CD4-positive, alpha-beta memory T cell (primary cell): ENCODE measurements around the gene CLECL1. TPM values are rescaled to one million over a fixed set of nuclear protein-coding genes. Genes with fewer than 3 reads are reported as not detected.
A peak's percentile ranks its signal among the peaks of the same experiment; 100 is the strongest.
"Not testable (repeated sequence)": the region's sequence is repeated elsewhere in the genome, so short reads cannot be mapped to it uniquely, and the experiment has no call there.

Experiments
- CTCF ChIA-PET: fragments of 350-600 bp; sonication (Branson Sonifier 250); formaldehyde crosslinking; loops from one replicate; lab custom pipeline; 2021; ENCODE audit warnings: inconsistent platforms; ENCODE audit not compliant: partially characterized antibody; lab: Charles Lee
- POLR2A ChIA-PET: fragments of 350-600 bp; sonication (Branson Sonifier 250); formaldehyde crosslinking; loops from one replicate; lab custom pipeline; 2021; ENCODE audit not compliant: partially characterized antibody; lab: Charles Lee
- DNase-seq, 5 donors: peaks; one replicate each; pipeline versions ENCODE4 v3.0.0 to v3.0.0-alpha.2; 2020 to 2022; ENCODE audit warnings: mixed read lengths in 1 of 5
- H3K27ac ChIP-seq: one replicate; pipeline ENCODE4 v1.7.0; 2013; ENCODE audit warnings: low read depth, low read length
- H3K27me3 ChIP-seq: 2 replicates; pipeline ENCODE4 v1.7.0; 2013; ENCODE audit warnings: mild to moderate bottlenecking, low read length, moderate library complexity; ENCODE audit not compliant: insufficient read depth
- H3K36me3 ChIP-seq: 2 replicates; pipeline ENCODE4 v1.7.0; 2013; ENCODE audit warnings: mild to moderate bottlenecking, low read length, moderate library complexity; ENCODE audit not compliant: insufficient read depth
- H3K4me1 ChIP-seq: 2 replicates; pipeline ENCODE4 v1.7.0; 2013; ENCODE audit warnings: mild to moderate bottlenecking, low read length, moderate library complexity; ENCODE audit not compliant: insufficient read depth
- H3K4me3 ChIP-seq, 2 donors: one replicate each; pipeline ENCODE4 v1.7.0; 2013; ENCODE audit warnings: low read length in 2 of 2, mild to moderate bottlenecking in 1 of 2
- H3K9me3 ChIP-seq, 2 donors: one replicate each; pipeline ENCODE4 v1.7.0; 2013; ENCODE audit warnings: low read length in 2 of 2, control low read depth in 1 of 2; ENCODE audit not compliant: control insufficient read depth in 1 of 2
- H3K27ac Mint-ChIP-seq, 7 donors: one replicate each; pipeline ENCODE4 v1.8.0; 2020 to 2021; ENCODE audit warnings: mixed read lengths in 7 of 7, mild to moderate bottlenecking in 6 of 7, inconsistent platforms in 3 of 7, moderate library complexity in 3 of 7
- H3K27me3 Mint-ChIP-seq, 2 donors: one replicate each; pipeline ENCODE4 v1.8.0; 2020 to 2021; ENCODE audit warnings: mixed read lengths in 2 of 2
- H3K36me3 Mint-ChIP-seq, 2 donors: one replicate each; pipeline ENCODE4 v1.8.0; 2020 to 2021; ENCODE audit warnings: mixed read lengths in 2 of 2, inconsistent platforms in 1 of 2, mild to moderate bottlenecking in 1 of 2
- H3K4me1 Mint-ChIP-seq, 4 donors: one replicate each; pipeline ENCODE4 v1.8.0; 2020 to 2021; ENCODE audit warnings: mixed read lengths in 4 of 4, mild to moderate bottlenecking in 1 of 4
- H3K4me3 Mint-ChIP-seq, 8 donors: one replicate each; pipeline ENCODE4 v1.8.0; 2020 to 2021; ENCODE audit warnings: mixed read lengths in 8 of 8, mild to moderate bottlenecking in 7 of 8, moderate library complexity in 6 of 8, inconsistent platforms in 3 of 8
- H3K9me3 Mint-ChIP-seq, 8 donors: one replicate each; pipeline ENCODE4 v1.8.0; 2020 to 2021; ENCODE audit warnings: mixed read lengths in 8 of 8, mild to moderate bottlenecking in 5 of 8, inconsistent platforms in 3 of 8, moderate library complexity in 1 of 8
- intact Hi-C: fragments of 100-400 bp; cut with micrococcal nuclease; formaldehyde crosslinking; loops from one replicate; pipeline ENCODE4 v1.15.1; 2023
- polyA plus RNA-seq, 2 donors: library from polyadenylated mRNA; unstranded; fragments of 300-500 nt; fragmentation: Illumina TruSeq; gene quantifications; one replicate each; pipeline ENCODE4 v1.2.3, GENCODE V29; 2021
- total RNA-seq, 2 experiments: library from RNA; stranded (reverse); gene quantifications; one replicate each; pipeline ENCODE4 v1.2.3, GENCODE V29; 2021

CLECL1 gene
- total and polyA plus RNA-seq, 4 experiments from 2014 or later, result 4.3 to 8.6 (median 7.4) TPM

GRCh38 chr12:9708853-9709252 lies 24.0 kb downstream of the CLECL1 start:
- CTCF ChIA-PET, result interaction anchor here (0.8 to 9.7 kb wide), 33 partner anchors 9 to 383 kb away, joined by 3 to 234 read pairs (median 7); no protein-coding TSS in a partner anchor
- no peak for DNase-seq
- POLR2A ChIA-PET, result interaction anchor here (0.9 to 4.9 kb wide), 18 partner anchors 9 to 378 kb away, joined by 3 to 100 read pairs (median 10); partner anchors contain the start of gene CLEC2D
- no peak overlapping the region for H3K4me3 ChIP-seq
- peaks cover 2 to 11% (median 5%) of the 10 kb centered on the region in 8 donors for H3K9me3 Mint-ChIP-seq
- intact Hi-C loops, result loop anchor here (1.0 kb wide), 5 partner anchors 33 to 378 kb away; no protein-coding TSS in a partner anchor
- H3K4me1 Mint-ChIP-seq, result peaks cover 47 to 59% (median 50%) of the 10 kb centered on the region in 4 donors
- peak overlapping the region in 6 of 7 donors; percentile 71 to 97 (median 90) for H3K27ac Mint-ChIP-seq
- H3K9me3 ChIP-seq, result no peaks in the 10 kb centered on the region
- peak overlapping the region; percentile 66 for H3K27ac ChIP-seq
- no peaks in the 10 kb centered on the region for H3K27me3 Mint-ChIP-seq
- H3K36me3 Mint-ChIP-seq, result peaks cover 9 to 11% of the 10 kb centered on the region in 2 donors
- H3K27me3 ChIP-seq, result no peaks in the 10 kb centered on the region
- peaks cover 37% of the 10 kb centered on the region for H3K4me1 ChIP-seq
- H3K4me3 Mint-ChIP-seq, result no peak overlapping the region
- no peaks in the 10 kb centered on the region for H3K36me3 ChIP-seq

GRCh38 chr12:9707864-9708808 lies 24.8 kb downstream of the CLECL1 start:
- ChIA-PET CTCF (interaction anchor here (0.8 to 9.7 kb wide), 43 partner anchors 9 to 383 kb away, joined by 3 to 234 read pairs (median 6); partner anchors contain the start of gene CD69), POLR2A (interaction anchor here (0.7 to 4.9 kb wide), 25 partner anchors 8 to 758 kb away, joined by 3 to 100 read pairs (median 7); partner anchors contain the start of genes CLEC2D, KLRB1 and M6PR)
- Mint-ChIP-seq H3K27me3 (no peaks in the 10 kb centered on the region), H3K27ac (peak overlapping the region; percentile 87 to 97 (median 96)), H3K4me1 (peaks cover 47 to 59% (median 49%) of the 10 kb centered on the region in 4 donors), H3K9me3 (peaks cover 2 to 11% (median 5%) of the 10 kb centered on the region in 8 donors), H3K4me3 (peak overlapping the region; percentile 60 to 82 (median 77)), H3K36me3 (peaks cover 9 to 11% of the 10 kb centered on the region in 2 donors)
- H3K27me3 ChIP-seq, result no peaks in the 10 kb centered on the region
- DNase-seq, result peak; percentile 72 to 75 (median 74)
- intact Hi-C loops, result loop anchor here (1.0 kb wide), 6 partner anchors 21 to 377 kb away; no protein-coding TSS in a partner anchor
- peak overlapping the region; percentile 4 to 29 for H3K4me3 ChIP-seq
- H3K4me1 ChIP-seq, result peaks cover 44% of the 10 kb centered on the region
- no peaks in the 10 kb centered on the region for H3K9me3 ChIP-seq
- peak overlapping the region; percentile 66 for H3K27ac ChIP-seq
- H3K36me3 ChIP-seq, result no peaks in the 10 kb centered on the region

GRCh38 chr12:9707356-9707755 lies 25.5 kb downstream of the CLECL1 start:
- no peaks in the 10 kb centered on the region for H3K27me3 ChIP-seq
- peaks cover 52% of the 10 kb centered on the region for H3K4me1 ChIP-seq
- DNase-seq, result no peak
- no peaks in the 10 kb centered on the region for H3K36me3 ChIP-seq
- POLR2A ChIA-PET, result interaction anchor here (0.8 to 4.9 kb wide), 17 partner anchors 9 to 758 kb away, joined by 3 to 100 read pairs (median 14); partner anchors contain the start of genes CLEC2D and M6PR
- CTCF ChIA-PET, result interaction anchor here (1.2 to 9.7 kb wide), 17 partner anchors 9 to 376 kb away, joined by 3 to 234 read pairs (median 15); partner anchors contain the start of gene CD69
- H3K27ac ChIP-seq, result peak overlapping the region; percentile 66
- H3K9me3 Mint-ChIP-seq, result peaks cover 2 to 11% (median 5%) of the 10 kb centered on the region in 8 donors
- peaks cover 9 to 11% of the 10 kb centered on the region in 2 donors for H3K36me3 Mint-ChIP-seq
- no peaks in the 10 kb centered on the region for H3K9me3 ChIP-seq
- intact Hi-C loops, result loop anchor here (1.0 kb wide), 1 partner anchor 20 kb away; no protein-coding TSS in a partner anchor
- H3K4me3 ChIP-seq, result no peak overlapping the region
- H3K27ac Mint-ChIP-seq, result peak overlapping the region; percentile 87 to 97 (median 96)
- peaks cover 53 to 66% (median 57%) of the 10 kb centered on the region in 4 donors for H3K4me1 Mint-ChIP-seq
- H3K27me3 Mint-ChIP-seq, result no peaks in the 10 kb centered on the region
- peak overlapping the region in 7 of 8 donors; percentile 60 to 82 (median 78) for H3K4me3 Mint-ChIP-seq

- no peak overlapping the region for H3K27ac ChIP-seq
- H3K4me1 Mint-ChIP-seq, result peaks cover 63 to 74% (median 66%) of the 10 kb centered on the region in 4 donors
- intact Hi-C loops, result no loop called here
- POLR2A ChIA-PET, result interaction anchor here (1.1 to 4.9 kb wide), 12 partner anchors 8 to 70 kb away, joined by 3 to 100 read pairs (median 18); partner anchors contain the start of gene CLEC2D
- peaks cover 2 to 12% (median 5%) of the 10 kb centered on the region in 8 donors for H3K9me3 Mint-ChIP-seq
- H3K27me3 Mint-ChIP-seq, result no peaks in the 10 kb centered on the region
- no peaks in the 10 kb centered on the region for H3K27me3 ChIP-seq
- no peak for DNase-seq
- H3K4me3 ChIP-seq, result no peak overlapping the region
- H3K27ac Mint-ChIP-seq, result peak overlapping the region; percentile 76 to 96 (median 87)
- peaks cover 63% of the 10 kb centered on the region for H3K4me1 ChIP-seq
- peak overlapping the region in 7 of 8 donors; percentile 15 to 78 (median 51) for H3K4me3 Mint-ChIP-seq
- CTCF ChIA-PET, result interaction anchor here (0.8 to 9.7 kb wide), 9 partner anchors 7 to 375 kb away, joined by 4 to 234 read pairs (median 15); partner anchors contain the start of gene CLEC2D
- H3K36me3 Mint-ChIP-seq, result peaks cover 10 to 11% of the 10 kb centered on the region in 2 donors
- no peaks in the 10 kb centered on the region for H3K9me3 ChIP-seq
- H3K36me3 ChIP-seq, result no peaks in the 10 kb centered on the region
Measured at GRCh38 chr12:9706086-9706685, 26.7 kb downstream of the CLECL1 start.

- intact Hi-C loops, DNase-seq: not testable (repeated sequence)
Measured at GRCh38 chr12:9704561-9704960, 28.3 kb downstream of the CLECL1 start.

GRCh38 chr12:9702255-9702654 lies 30.6 kb downstream of the CLECL1 start:
- peak overlapping the region; percentile 85 to 97 (median 93) for H3K27ac Mint-ChIP-seq

More at GRCh38 chr12:9704561-9704960, 28.3 kb downstream of the CLECL1 start:
- POLR2A ChIA-PET, result interaction anchor here (1.3 to 3.8 kb wide), 3 partner anchors 37 to 54 kb away, joined by 3 to 26 read pairs (median 4); no protein-coding TSS in a partner anchor
- Mint-ChIP-seq H3K4me1 (peaks cover 74 to 83% (median 79%) of the 10 kb centered on the region in 4 donors), H3K4me3 (peak overlapping the region in 1 of 8 donors; percentile 34), H3K27ac (peak overlapping the region in 5 of 7 donors; percentile 10 to 85 (median 49)), H3K36me3 (peaks cover 10 to 18% of the 10 kb centered on the region in 2 donors), H3K9me3 (peaks cover 2 to 25% (median 13%) of the 10 kb centered on the region in 8 donors)
- not testable (repeated sequence) for H3K27ac ChIP-seq, H3K9me3 ChIP-seq, H3K36me3 ChIP-seq, H3K27me3 Mint-ChIP-seq, H3K4me3 ChIP-seq, H3K27me3 ChIP-seq
- peaks cover 80% of the 10 kb centered on the region for H3K4me1 ChIP-seq
- CTCF ChIA-PET, result interaction anchor here (1.1 to 9.7 kb wide), 2 partner anchors 69 to 236 kb away, joined by 3 to 234 read pairs; no protein-coding TSS in a partner anchor

More at GRCh38 chr12:9702255-9702654, 30.6 kb downstream of the CLECL1 start:
- H3K36me3 ChIP-seq, result no peaks in the 10 kb centered on the region
- peak overlapping the region; percentile 4 to 12 for H3K4me3 ChIP-seq
- no peaks in the 10 kb centered on the region for H3K27me3 Mint-ChIP-seq
- H3K9me3 Mint-ChIP-seq, result peaks cover 2 to 44% (median 30%) of the 10 kb centered on the region in 8 donors
- peak overlapping the region; percentile 35 to 81 (median 75) for H3K4me3 Mint-ChIP-seq
- H3K4me1 ChIP-seq, result peaks cover 77% of the 10 kb centered on the region
- DNase-seq, result peak; percentile 54 to 74 (median 66)
- peak overlapping the region; percentile 58 for H3K27ac ChIP-seq
- intact Hi-C loops, result loop anchor here (1.0 kb wide), 1 partner anchor 52 kb away; no protein-coding TSS in a partner anchor
- H3K9me3 ChIP-seq, result peaks cover 0 to 3% of the 10 kb centered on the region in 2 donors
- peaks cover 67 to 84% (median 73%) of the 10 kb centered on the region in 4 donors for H3K4me1 Mint-ChIP-seq
- CTCF ChIA-PET, result interaction anchor here (0.7 to 1.8 kb wide), 7 partner anchors 8 to 96 kb away, joined by 3 to 7 read pairs (median 3); no protein-coding TSS in a partner anchor
- peaks cover 25 to 35% of the 10 kb centered on the region in 2 donors for H3K36me3 Mint-ChIP-seq
- H3K27me3 ChIP-seq, result no peaks in the 10 kb centered on the region
- POLR2A ChIA-PET, result interaction anchor here (0.6 to 7.7 kb wide), 17 partner anchors 9 to 1772 kb away, joined by 3 to 182 read pairs (median 4); partner anchors contain the start of gene CLEC2D
